H9 (cell line): Measurements from ENCODE around the gene LRRC40. TPM values are rescaled to one million over a fixed set of nuclear protein-coding genes. Genes with fewer than 3 reads are reported as not detected.

ENCODE experiments used
- DNase-seq: peaks from one replicate; pipeline ENCODE4 v3.0.0-alpha.2; 2017
- H2AFZ ChIP-seq: one replicate; pipeline ENCODE4 v1.6.1; 2013; ENCODE audit warnings: mild to moderate bottlenecking, low read length, control low read depth, moderate library complexity
- H2AK5ac ChIP-seq: 2 replicates; pipeline ENCODE4 v1.6.1; 2013; ENCODE audit warnings: low read length, control low read depth, mixed read lengths; ENCODE audit not compliant: insufficient read length
- H2BK120ac ChIP-seq: one replicate; pipeline ENCODE4 v1.6.1; 2013; ENCODE audit warnings: low read depth, mild to moderate bottlenecking, low read length, control low read depth, inconsistent platforms; ENCODE audit not compliant: poor library complexity, severe bottlenecking
- H2BK12ac ChIP-seq: 2 replicates; pipeline ENCODE4 v1.6.1; 2013; ENCODE audit warnings: low read length, control low read depth, mixed read lengths, low read depth; ENCODE audit not compliant: insufficient read length
- H2BK15ac ChIP-seq: 2 replicates; pipeline ENCODE4 v1.6.1; 2013; ENCODE audit warnings: low read depth, low read length, control low read depth
- H2BK20ac ChIP-seq: one replicate; pipeline ENCODE4 v1.6.1; 2013; ENCODE audit warnings: low read depth, mild to moderate bottlenecking, low read length, control low read depth, inconsistent platforms; ENCODE audit not compliant: poor library complexity, severe bottlenecking
- H2BK5ac ChIP-seq: 2 replicates; pipeline ENCODE4 v1.6.1; 2013; ENCODE audit warnings: low read length, control low read depth, mixed read lengths; ENCODE audit not compliant: insufficient read length
- H3K14ac ChIP-seq: 2 replicates; pipeline ENCODE4 v1.6.1; 2013; ENCODE audit warnings: low read length, control low read depth; ENCODE audit not compliant: insufficient read depth
- H3K18ac ChIP-seq: 2 replicates; pipeline ENCODE4 v1.6.1; 2013; ENCODE audit warnings: low read depth, mild to moderate bottlenecking, mixed read lengths, low read length, control low read depth; ENCODE audit not compliant: insufficient read length
- H3K23ac ChIP-seq: 2 replicates; pipeline ENCODE4 v1.6.1; 2013; ENCODE audit warnings: low read length, control low read depth, mixed read lengths, low read depth; ENCODE audit not compliant: insufficient read length
- H3K23me2 ChIP-seq: 2 replicates; pipeline ENCODE4 v1.6.1; 2013; ENCODE audit warnings: low read depth, mild to moderate bottlenecking, mixed read lengths, low read length, control low read depth; ENCODE audit not compliant: insufficient read length, poor library complexity, severe bottlenecking
- H3K27ac ChIP-seq: 2 replicates; pipeline ENCODE4 v1.5.1; 2013; ENCODE audit warnings: low read length, control low read depth, mixed read lengths, low read depth; ENCODE audit not compliant: insufficient read length
- H3K27me3 ChIP-seq: 2 replicates; pipeline ENCODE4 v1.6.1; 2013; ENCODE audit warnings: low read length, control low read depth, inconsistent platforms; ENCODE audit not compliant: insufficient read depth
- H3K4ac ChIP-seq: 2 replicates; pipeline ENCODE4 v1.6.1; 2013; ENCODE audit warnings: low read depth, mild to moderate bottlenecking, control low read depth, inconsistent platforms, low read length, moderate library complexity
- H3K4me1 ChIP-seq: 2 replicates; pipeline ENCODE4 v1.6.1; 2013; ENCODE audit warnings: low read length, control low read depth, inconsistent platforms; ENCODE audit not compliant: insufficient read depth
- H3K4me2 ChIP-seq: 2 replicates; pipeline ENCODE4 v1.6.1; 2013; ENCODE audit warnings: low read length, control low read depth, mixed read lengths; ENCODE audit not compliant: insufficient read length, insufficient read depth
- H3K56ac ChIP-seq: 2 replicates; pipeline ENCODE4 v1.6.1; 2013; ENCODE audit warnings: low read depth, mild to moderate bottlenecking, mixed read lengths, low read length, control low read depth; ENCODE audit not compliant: insufficient read length
- H3K79me1 ChIP-seq: 2 replicates; pipeline ENCODE4 v1.6.1; 2013; ENCODE audit warnings: low read depth, mild to moderate bottlenecking, moderate library complexity, low read length, control low read depth, inconsistent platforms; ENCODE audit not compliant: insufficient read depth, poor library complexity, severe bottlenecking
- H3K79me2 ChIP-seq: 2 replicates; pipeline ENCODE4 v1.6.1; 2013; ENCODE audit warnings: low read length, control low read depth, inconsistent platforms; ENCODE audit not compliant: insufficient read depth
- H3K9ac ChIP-seq: 2 replicates; pipeline ENCODE4 v1.6.1; 2013; ENCODE audit warnings: low read length, control low read depth, mixed read lengths; ENCODE audit not compliant: insufficient read length; ENCODE audit errors: extremely low read depth
- H3K9me3 ChIP-seq: one replicate; pipeline ENCODE4 v1.6.1; 2013; ENCODE audit warnings: low read depth, low read length, inconsistent platforms; ENCODE audit not compliant: control insufficient read depth
- H3T11ph ChIP-seq: one replicate; pipeline ENCODE4 v1.6.1; 2013; ENCODE audit warnings: mild to moderate bottlenecking, low read length, control low read depth, inconsistent platforms
- H4K20me1 ChIP-seq: one replicate; pipeline ENCODE4 v1.6.1; 2013; ENCODE audit not compliant: control insufficient read depth, insufficient read length, insufficient read depth
- H4K5ac ChIP-seq: 2 replicates; pipeline ENCODE4 v1.6.1; 2013; ENCODE audit warnings: low read depth, mild to moderate bottlenecking, mixed read lengths, low read length, control low read depth; ENCODE audit not compliant: insufficient read length
- H4K8ac ChIP-seq: replicated peaks from 2 replicates; pipeline ENCODE4 v1.6.1; 2013; ENCODE audit warnings: low read length, control low read depth, mixed read lengths, low read depth; ENCODE audit not compliant: insufficient read length
- H4K91ac ChIP-seq: 2 replicates; pipeline ENCODE4 v1.6.1; 2013; ENCODE audit warnings: low read depth, mild to moderate bottlenecking, moderate library complexity, mixed read lengths, low read length, control low read depth; ENCODE audit not compliant: insufficient read length
- H3K27ac Mint-ChIP-seq, 3 experiments: 2 replicates in 2 of 3; 3 replicates in 1 of 3; pipeline ENCODE4 v1.8.0; 2020 to 2021; ENCODE audit warnings: mixed read lengths in 3 of 3, mild to moderate bottlenecking in 1 of 3, moderate library complexity in 1 of 3
- H3K27me3 Mint-ChIP-seq: 2 replicates; pipeline ENCODE4 v1.8.0; 2021; ENCODE audit warnings: low read depth, mild to moderate bottlenecking, moderate library complexity, mixed read lengths
- H3K36me3 Mint-ChIP-seq, 3 experiments: 2 replicates in 2 of 3; 3 replicates in 1 of 3; pipeline ENCODE4 v1.8.0; 2020 to 2021; ENCODE audit warnings: low read depth in 3 of 3, mixed read lengths in 3 of 3; ENCODE audit not compliant: insufficient read depth in 1 of 3
- H3K4me1 Mint-ChIP-seq, 2 experiments: 2 replicates each; pipeline ENCODE4 v1.8.0; 2020; ENCODE audit warnings: mixed read lengths in 2 of 2
- H3K4me3 Mint-ChIP-seq, 2 experiments: 2 replicates in 1 of 2; 3 replicates in 1 of 2; pipeline ENCODE4 v1.8.0; 2020 to 2021; ENCODE audit warnings: mild to moderate bottlenecking in 2 of 2, mixed read lengths in 2 of 2, moderate library complexity in 1 of 2
- H3K9me3 Mint-ChIP-seq, 2 experiments: 2 replicates in 1 of 2; 3 replicates in 1 of 2; pipeline ENCODE4 v1.8.0; 2020; ENCODE audit warnings: mild to moderate bottlenecking in 2 of 2, mixed read lengths in 2 of 2, moderate library complexity in 1 of 2
- total RNA-seq: library from RNA; stranded (reverse); gene quantifications from 2 replicates; pipeline ENCODE4 v1.2.1, GENCODE V29; 2021
- TF ChIP-seq, protein P1 (sequence below): fragments of 200-600 bp; sonication (generic); conservative IDR thresholded peaks from 3 replicates; pipeline ENCODE4 v1.8.0; 2021; ENCODE audit warnings: antibody characterized with exemption, mild to moderate bottlenecking

Gene LRRC40
- total RNA-seq, 1 experiment from 2014 or later, result 27.6 TPM

DNA sequence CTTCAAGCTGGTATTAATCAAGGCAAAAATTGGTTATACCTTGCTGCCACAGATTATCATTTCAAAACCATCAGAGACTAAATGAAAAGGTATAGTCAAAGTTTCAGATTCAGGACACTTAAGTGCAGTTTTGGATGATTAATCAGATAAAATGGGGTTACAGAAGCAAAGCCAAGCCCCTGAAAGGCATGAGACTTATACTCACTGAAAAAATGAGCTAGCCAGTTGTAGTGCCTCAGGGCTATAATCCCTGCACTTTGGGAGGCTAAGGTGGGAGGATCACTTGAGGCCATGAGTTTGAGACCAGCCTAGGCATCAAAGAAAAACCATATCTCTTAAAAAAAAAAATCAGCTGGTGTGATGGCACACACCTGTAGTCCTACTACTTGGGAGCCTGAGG, 15.2 kb downstream of the LRRC40 start:
- Histone ChIP-seq H3K4me2 (no peak overlapping the region), H2AFZ (no peak overlapping the region), H4K5ac (no peak overlapping the region), H3K23me2 (no peaks in the 10 kb centered on the region), H3K14ac (no peak overlapping the region), H3K56ac (no peak overlapping the region), H2BK120ac (no peak overlapping the region), H3K23ac (no peak overlapping the region), H4K91ac (no peak overlapping the region), H3K27ac (no peak overlapping the region), H3K4ac (no peak overlapping the region), H3T11ph (no peak overlapping the region), H3K9me3 (no peaks in the 10 kb centered on the region), H2BK5ac (no peak overlapping the region), H3K27me3 (no peaks in the 10 kb centered on the region), H4K20me1 (no peaks in the 10 kb centered on the region), H3K18ac (no peak overlapping the region), H3K79me1 (no peaks in the 10 kb centered on the region), H3K9ac (no peak overlapping the region), H3K79me2 (no peaks in the 10 kb centered on the region; the same call in 1 of the 2 replicates), H2BK15ac (no peak overlapping the region), H3K4me1 (no peaks in the 10 kb centered on the region), H4K8ac (no peak overlapping the region), H2AK5ac (no peak overlapping the region), H2BK12ac (no peak overlapping the region), H2BK20ac (no peak overlapping the region)
- TF ChIP-seq, protein P1, sequence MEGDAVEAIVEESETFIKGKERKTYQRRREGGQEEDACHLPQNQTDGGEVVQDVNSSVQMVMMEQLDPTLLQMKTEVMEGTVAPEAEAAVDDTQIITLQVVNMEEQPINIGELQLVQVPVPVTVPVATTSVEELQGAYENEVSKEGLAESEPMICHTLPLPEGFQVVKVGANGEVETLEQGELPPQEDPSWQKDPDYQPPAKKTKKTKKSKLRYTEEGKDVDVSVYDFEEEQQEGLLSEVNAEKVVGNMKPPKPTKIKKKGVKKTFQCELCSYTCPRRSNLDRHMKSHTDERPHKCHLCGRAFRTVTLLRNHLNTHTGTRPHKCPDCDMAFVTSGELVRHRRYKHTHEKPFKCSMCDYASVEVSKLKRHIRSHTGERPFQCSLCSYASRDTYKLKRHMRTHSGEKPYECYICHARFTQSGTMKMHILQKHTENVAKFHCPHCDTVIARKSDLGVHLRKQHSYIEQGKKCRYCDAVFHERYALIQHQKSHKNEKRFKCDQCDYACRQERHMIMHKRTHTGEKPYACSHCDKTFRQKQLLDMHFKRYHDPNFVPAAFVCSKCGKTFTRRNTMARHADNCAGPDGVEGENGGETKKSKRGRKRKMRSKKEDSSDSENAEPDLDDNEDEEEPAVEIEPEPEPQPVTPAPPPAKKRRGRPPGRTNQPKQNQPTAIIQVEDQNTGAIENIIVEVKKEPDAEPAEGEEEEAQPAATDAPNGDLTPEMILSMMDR, result no peak
- H3K9me3 Mint-ChIP-seq, result peaks cover 0 to 2% of the 10 kb centered on the region in 2 experiments; a peak in 1 of 5 replicates
- H3K4me3 Mint-ChIP-seq, result no peak overlapping the region
- H3K4me1 Mint-ChIP-seq, result no peaks in the 10 kb centered on the region
- H3K36me3 Mint-ChIP-seq, result peaks cover 0 to 2% (median 0%) of the 10 kb centered on the region in 3 experiments; a peak in 2 of 7 replicates
- DNase-seq, result no peak
- no peaks in the 10 kb centered on the region for H3K27me3 Mint-ChIP-seq
- no peak overlapping the region for H3K27ac Mint-ChIP-seq
